ENCODE results near the gene PRSS2. TPM values are rescaled to one million over a fixed set of nuclear protein-coding genes. Genes with fewer than 3 reads are reported as not detected.
"Not testable (repeated sequence)": the region's sequence is repeated elsewhere in the genome, so short reads cannot be mapped to it uniquely, and the experiment has no call there.

The PRSS2 gene
- total RNA-seq, 2 donors from 2014 or later = 4.8 to 9.9 TPM

- no peaks in the 10 kb centered on the region for H3K27me3 ChIP-seq (ENCODE audit: control insufficient read depth, insufficient read depth, low read length, poor library complexity, severe bottlenecking)
- H3K9me3 ChIP-seq (ENCODE audit: control insufficient read depth, low read length) = no peaks in the 10 kb centered on the region
- H3K4me1 ChIP-seq (ENCODE audit: control insufficient read depth, insufficient read depth, low read length) = peaks cover 20% of the 10 kb centered on the region
- Mint-ChIP-seq H3K27ac (peak within 1 kb of the TSS; percentile 79), H3K9me3 (no peaks in the 10 kb centered on the region), H3K36me3 (ENCODE audit: low read depth) (no peaks in the 10 kb centered on the region), H3K27me3 (ENCODE audit: insufficient read depth) (peaks cover 44% of the 10 kb centered on the region), H3K4me3 (no peak within 1 kb of the TSS), H3K4me1 (peaks cover 25% of the 10 kb centered on the region)
- no peak within 1 kb of the TSS for H3K4me3 ChIP-seq (ENCODE audit: low read length)
- peak within 1 kb of the TSS; percentile 9 for H3K9ac ChIP-seq (ENCODE audit: extremely low read depth, low read length, poor library complexity, severe bottlenecking)
- peak; percentile 84 for DNase-seq
- H3K36me3 ChIP-seq (ENCODE audit: control insufficient read depth, insufficient read depth, low read length) = no peaks in the 10 kb centered on the region
- TF ChIP-seq, protein P1, sequence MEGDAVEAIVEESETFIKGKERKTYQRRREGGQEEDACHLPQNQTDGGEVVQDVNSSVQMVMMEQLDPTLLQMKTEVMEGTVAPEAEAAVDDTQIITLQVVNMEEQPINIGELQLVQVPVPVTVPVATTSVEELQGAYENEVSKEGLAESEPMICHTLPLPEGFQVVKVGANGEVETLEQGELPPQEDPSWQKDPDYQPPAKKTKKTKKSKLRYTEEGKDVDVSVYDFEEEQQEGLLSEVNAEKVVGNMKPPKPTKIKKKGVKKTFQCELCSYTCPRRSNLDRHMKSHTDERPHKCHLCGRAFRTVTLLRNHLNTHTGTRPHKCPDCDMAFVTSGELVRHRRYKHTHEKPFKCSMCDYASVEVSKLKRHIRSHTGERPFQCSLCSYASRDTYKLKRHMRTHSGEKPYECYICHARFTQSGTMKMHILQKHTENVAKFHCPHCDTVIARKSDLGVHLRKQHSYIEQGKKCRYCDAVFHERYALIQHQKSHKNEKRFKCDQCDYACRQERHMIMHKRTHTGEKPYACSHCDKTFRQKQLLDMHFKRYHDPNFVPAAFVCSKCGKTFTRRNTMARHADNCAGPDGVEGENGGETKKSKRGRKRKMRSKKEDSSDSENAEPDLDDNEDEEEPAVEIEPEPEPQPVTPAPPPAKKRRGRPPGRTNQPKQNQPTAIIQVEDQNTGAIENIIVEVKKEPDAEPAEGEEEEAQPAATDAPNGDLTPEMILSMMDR (conservative IDR thresholded peaks at IDR 0.05) = no peak
- H3K27ac ChIP-seq (ENCODE audit: low read depth, low read length) = no peak within 1 kb of the TSS
- WGBS, 2 experiments (ENCODE audit: insufficient coverage in 1 of 2, insufficient read length in 1 of 2) = 73 to 80% methylated on average over 6 to 11 of the region's 11 CpGs
Observed at GRCh38 chr7:142749218-142749993, 21.4 kb upstream of the PRSS2 start, which contains the start of gene PRSS1. Gene PRSS1 (plus strand): TSS chr7:142749472. CDS start chr7:142749485, 13 bp downstream.

- Histone ChIP-seq H3K27me3 (ENCODE audit: control insufficient read depth, insufficient read depth, low read length, poor library complexity, severe bottlenecking) (no peaks in the 10 kb centered on the region), H3K9me3 (ENCODE audit: control insufficient read depth, low read length) (no peaks in the 10 kb centered on the region), H3K36me3 (ENCODE audit: control insufficient read depth, insufficient read depth, low read length) (no peaks in the 10 kb centered on the region), H3K4me3 (ENCODE audit: low read length) (no peak overlapping the region), H3K4me1 (ENCODE audit: control insufficient read depth, insufficient read depth, low read length) (peaks cover 20% of the 10 kb centered on the region), H3K9ac (ENCODE audit: extremely low read depth, low read length, poor library complexity, severe bottlenecking) (no peak overlapping the region), H3K27ac (ENCODE audit: low read depth, low read length) (no peak overlapping the region)
- no peak for DNase-seq
- no peaks in the 10 kb centered on the region for H3K36me3 Mint-ChIP-seq (ENCODE audit: low read depth)
- TF ChIP-seq, protein P1 (conservative IDR thresholded peaks at IDR 0.05) = no peak
- H3K4me3 Mint-ChIP-seq = no peak overlapping the region
- H3K27me3 Mint-ChIP-seq (ENCODE audit: insufficient read depth) = peaks cover 45% of the 10 kb centered on the region
- 89 to 100% methylated on average over 1 to 9 of the region's 9 CpGs for WGBS, 2 experiments (ENCODE audit: insufficient coverage in 1 of 2, insufficient read length in 1 of 2)
- peaks cover 28% of the 10 kb centered on the region for H3K4me1 Mint-ChIP-seq
- H3K9me3 Mint-ChIP-seq = no peaks in the 10 kb centered on the region
- H3K27ac Mint-ChIP-seq = no peak overlapping the region
Observed at GRCh38 chr7:142750321-142750938, 20.3 kb upstream of the PRSS2 start.

- not testable (repeated sequence) for H3K4me3 ChIP-seq (ENCODE audit: low read length); H3K36me3 Mint-ChIP-seq (ENCODE audit: low read depth); DNase-seq; H3K9ac ChIP-seq (ENCODE audit: extremely low read depth, low read length, poor library complexity, severe bottlenecking); H3K27me3 ChIP-seq (ENCODE audit: control insufficient read depth, insufficient read depth, low read length, poor library complexity, severe bottlenecking); H3K4me3 Mint-ChIP-seq; H3K27ac ChIP-seq (ENCODE audit: low read depth, low read length); H3K9me3 Mint-ChIP-seq; H3K9me3 ChIP-seq (ENCODE audit: control insufficient read depth, low read length); H3K36me3 ChIP-seq (ENCODE audit: control insufficient read depth, insufficient read depth, low read length); H3K27ac Mint-ChIP-seq
- Mint-ChIP-seq H3K4me1 (peaks cover 28% of the 10 kb centered on the region), H3K27me3 (ENCODE audit: insufficient read depth) (peaks cover 42% of the 10 kb centered on the region)
- WGBS, 2 experiments (ENCODE audit: insufficient coverage in 1 of 2, insufficient read length in 1 of 2) = 95 to 97% methylated on average over 9 to 14 of the region's 14 CpGs
- peaks cover 20% of the 10 kb centered on the region for H3K4me1 ChIP-seq (ENCODE audit: control insufficient read depth, insufficient read depth, low read length)
Observed at GRCh38 chr7:142751526-142752175, 19.1 kb upstream of the PRSS2 start.
